NCI-H2081 treated with DMSO at 0.1 percent for 48 hours (cell line): ENCODE results near the gene FAM227B.
"Not testable (repeated sequence)": the region's sequence is repeated elsewhere in the genome, so short reads cannot be mapped to it uniquely, and the experiment has no call there.

Experiments used
- DNase-seq: peaks from one replicate; lab custom pipeline; 2025; lab: John Stamatoyannopoulos, UW

FAM227B gene

DNA sequence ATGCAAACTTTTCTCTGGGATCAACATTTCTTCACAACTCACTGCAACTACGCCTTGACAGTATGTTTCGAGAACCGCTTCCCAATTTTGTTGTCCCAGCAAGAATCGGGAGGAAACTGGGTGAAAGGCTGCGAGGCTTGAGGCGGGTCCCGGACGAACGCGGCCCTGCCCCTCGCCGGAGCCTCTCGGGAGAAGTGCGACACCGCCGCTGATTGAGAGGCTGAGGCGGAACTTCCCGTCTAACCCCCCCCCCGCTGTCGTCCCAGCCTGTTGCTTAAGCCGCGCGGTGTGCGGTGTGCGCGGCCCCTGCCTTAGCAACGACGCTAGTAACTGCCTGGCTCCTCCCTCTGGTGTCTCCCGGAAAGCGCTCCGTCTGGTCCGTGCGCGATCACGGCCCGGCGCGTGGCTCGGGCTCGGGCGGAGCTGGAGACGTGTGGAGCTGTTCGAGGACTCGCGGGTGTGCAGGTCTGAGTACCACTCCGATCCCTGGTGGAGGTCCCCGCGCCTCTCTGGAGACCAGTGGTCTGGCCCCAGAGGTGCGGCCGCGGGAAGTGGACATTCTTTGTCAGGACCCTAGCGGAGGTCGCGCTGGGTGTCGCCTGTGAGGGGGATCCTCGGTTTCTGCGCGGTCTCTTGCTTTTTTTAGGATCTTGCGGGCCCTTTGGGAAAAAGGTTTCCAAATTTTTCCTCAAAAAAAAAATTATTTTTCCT, at the start of gene FAM227B, which contains the start of gene DTWD1:
TSS of gene FAM227B (minus strand) at position 161 of the 711 bp plus-strand sequence. CDS start 5,647 bp downstream, outside the sequence.
TSS of gene DTWD1 (plus strand) at position 391 of the 711 bp plus-strand sequence. CDS start 4,120 bp downstream, outside the sequence.
- peak; percentile 95 for DNase-seq

- no peak for DNase-seq
These were observed 48.7 kb upstream of the FAM227B start for GRCh38 chr15:49669288-49669687.

GRCh38 chr15:49666486-49666885, 45.9 kb upstream of the FAM227B start:
- not testable (repeated sequence) for DNase-seq

DNA sequence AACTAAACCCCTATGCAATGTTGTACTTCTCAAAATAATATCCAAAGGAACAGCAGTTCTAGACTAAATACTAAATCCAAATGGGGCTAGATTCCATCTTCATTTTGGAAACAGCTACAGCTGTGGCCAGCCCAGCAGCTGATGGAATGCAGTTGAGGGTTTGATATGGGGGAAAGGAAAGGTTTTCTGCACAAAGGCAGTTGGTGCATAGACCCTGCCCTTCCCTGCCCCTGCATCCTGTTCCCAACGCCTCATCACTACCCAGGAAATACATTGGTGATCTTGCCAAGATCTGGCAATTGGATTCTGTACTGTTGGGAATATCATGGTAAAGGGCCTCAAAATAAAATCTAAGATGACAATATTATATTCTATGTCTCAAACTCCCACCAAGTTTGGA, 44.1 kb upstream of the FAM227B start:
- no peak for DNase-seq

DNA sequence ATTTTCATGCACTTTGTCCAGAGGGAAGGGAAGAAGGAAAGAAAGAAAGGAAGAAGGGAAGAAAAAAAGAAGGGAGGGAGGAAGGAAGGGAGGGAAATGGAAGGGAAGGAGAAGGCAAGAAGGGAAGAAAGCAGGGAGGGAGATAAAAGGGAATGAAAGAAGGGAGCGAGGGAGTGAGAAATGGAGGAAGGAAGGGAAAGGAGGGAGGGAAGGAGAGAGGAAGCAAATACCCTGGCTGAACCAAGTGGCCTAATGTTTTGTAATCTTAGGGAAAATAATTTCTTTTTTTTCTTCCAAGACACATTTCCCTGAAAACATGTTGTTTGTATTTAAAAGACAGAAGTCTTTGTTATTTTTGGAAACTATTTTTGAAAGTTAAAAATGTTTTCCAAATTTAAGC, 36.1 kb upstream of the FAM227B start:
- no peak for DNase-seq

GRCh38 chr15:49652922-49653321, 32.3 kb upstream of the FAM227B start:
- no peak for DNase-seq

DNA sequence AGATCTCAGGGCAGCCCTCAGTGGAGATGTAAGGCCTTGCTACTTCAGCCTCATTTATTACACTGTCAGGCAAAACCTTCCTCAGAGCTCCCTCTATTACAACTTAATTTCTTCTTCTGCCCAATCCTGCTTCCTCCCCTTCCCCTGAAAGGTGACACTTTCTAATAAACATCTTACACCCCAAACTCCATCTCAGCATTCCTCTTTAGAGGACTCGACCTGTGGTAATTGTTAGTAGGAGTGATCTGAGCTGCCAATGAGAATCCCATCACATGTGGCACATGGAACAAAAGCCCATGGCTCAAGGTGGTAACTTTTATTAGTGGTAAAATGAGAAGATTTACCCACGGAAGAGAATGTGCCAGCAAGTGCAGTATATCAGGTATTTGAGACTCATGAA, 30.1 kb upstream of the FAM227B start:
- DNase-seq: no peak

- DNase-seq: no peak
These were observed 29.4 kb upstream of the FAM227B start for GRCh38 chr15:49649987-49650386.

DNA sequence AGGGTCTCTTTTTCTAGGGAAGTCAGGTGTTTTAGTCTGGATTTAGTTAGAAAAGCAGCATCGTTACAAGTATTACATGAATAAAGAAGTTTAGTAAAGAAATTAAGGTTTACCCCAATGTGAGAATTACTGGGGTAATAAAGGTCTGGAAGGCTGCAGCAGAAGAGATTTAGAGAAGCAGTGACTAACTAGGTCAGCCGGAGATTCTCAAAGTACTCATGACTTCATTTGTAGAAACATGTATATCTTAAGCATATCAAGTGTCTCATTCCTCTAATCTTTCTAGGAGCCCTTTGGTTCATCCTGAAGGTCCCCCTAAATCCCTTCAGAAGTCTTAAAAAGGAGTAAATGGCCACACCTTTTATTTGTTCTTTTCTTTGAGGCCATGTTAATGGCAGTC, 26.3 kb upstream of the FAM227B start:
- DNase-seq: no peak

DNA sequence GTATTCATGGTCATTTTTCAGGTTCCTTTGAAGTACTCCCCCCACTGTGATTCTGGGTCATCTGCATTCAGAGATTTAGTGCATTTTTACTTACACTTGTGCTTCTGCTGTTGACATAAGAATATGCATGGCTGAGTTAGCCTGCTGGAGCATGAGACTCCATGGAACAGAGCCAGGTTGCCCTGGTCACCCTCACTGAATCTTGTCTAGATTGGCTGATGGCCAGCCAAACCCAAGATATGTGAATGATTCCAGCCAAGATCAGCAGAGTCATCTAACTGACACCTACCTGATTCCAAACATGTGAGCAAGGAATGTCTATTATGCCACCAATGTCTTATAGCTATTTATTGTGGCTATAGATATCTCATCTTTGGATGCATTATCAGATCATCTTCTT, 25.3 kb upstream of the FAM227B start:
- DNase-seq: peak; percentile 24

GRCh38 chr15:49645277-49645676, 24.7 kb upstream of the FAM227B start:
- DNase-seq: no peak

- no peak for DNase-seq
These were observed 23.8 kb upstream of the FAM227B start for GRCh38 chr15:49644364-49644794.

- no peak for DNase-seq
These were observed 17.2 kb upstream of the FAM227B start for GRCh38 chr15:49637857-49638256.

DNA sequence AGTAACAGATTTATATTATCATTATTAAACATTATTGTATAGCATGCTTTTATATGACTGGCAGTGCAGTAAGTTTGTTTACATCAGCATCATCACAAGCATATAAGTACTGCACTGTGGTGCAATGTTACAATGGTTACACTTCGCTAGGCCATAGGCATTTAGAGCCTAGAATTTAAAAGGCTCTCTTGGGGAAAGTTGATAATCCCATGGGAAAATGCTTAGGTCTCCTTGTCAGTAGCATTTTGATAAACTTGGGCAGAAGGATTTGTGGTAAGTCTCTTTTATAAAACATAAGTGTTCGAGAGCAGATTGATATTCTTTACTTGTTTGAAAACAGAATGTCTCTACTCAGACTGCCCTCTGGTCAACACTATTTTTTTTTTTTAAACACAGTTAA, 7.8 kb upstream of the FAM227B start:
- DNase-seq: no peak

- no peak for DNase-seq
These were observed 6.8 kb upstream of the FAM227B start for GRCh38 chr15:49627407-49627877.

GRCh38 chr15:49625460-49626036, 4.9 kb upstream of the FAM227B start:
- no peak for DNase-seq

DNA sequence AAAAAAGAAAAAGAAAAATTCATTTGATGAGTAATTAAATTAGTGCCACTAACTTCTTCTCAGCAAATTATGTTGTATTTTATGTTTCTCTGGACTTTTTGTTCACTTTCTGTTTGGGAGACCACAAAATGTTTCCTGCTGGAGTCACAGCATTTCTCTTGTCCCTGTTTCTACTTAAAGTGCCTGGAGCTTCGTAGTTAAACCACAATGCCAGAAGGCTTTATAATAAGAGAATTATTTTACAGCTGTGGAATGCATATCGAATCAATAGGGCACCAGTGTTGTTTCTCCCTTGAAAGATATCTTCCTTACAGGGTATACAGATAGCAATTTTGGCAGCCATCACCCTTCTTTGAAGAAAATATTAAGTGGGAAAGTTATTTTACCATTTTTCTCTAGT, 3.4 kb upstream of the FAM227B start:
- no peak for DNase-seq

- DNase-seq: no peak
These were observed 1.9 kb upstream of the FAM227B start for GRCh38 chr15:49622561-49622960.

GRCh38 chr15:49621887-49622286, 1.3 kb upstream of the FAM227B start:
- no peak for DNase-seq

DNA sequence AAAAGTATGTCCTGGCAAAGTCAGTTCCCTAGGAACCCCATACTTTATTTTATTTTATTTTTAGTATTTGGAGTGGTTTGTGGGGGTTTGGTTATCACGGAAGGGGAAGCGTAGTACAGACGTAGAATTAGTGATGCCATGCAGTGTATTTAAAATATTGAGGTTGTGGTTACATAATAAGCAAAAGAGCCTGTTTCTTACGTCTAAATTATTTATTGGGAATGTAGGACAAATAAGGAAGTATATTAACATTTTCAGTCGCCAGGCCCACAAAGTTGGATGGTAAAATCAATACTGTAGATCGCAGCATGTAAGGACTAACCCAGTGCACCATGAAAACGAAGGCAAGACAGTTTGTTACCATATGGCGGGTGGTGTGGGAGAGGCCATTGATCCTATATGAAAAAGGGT, 788 bp upstream of the FAM227B start:
- no peak for DNase-seq

- no peak for DNase-seq
These were observed 419 bp downstream of the FAM227B start for GRCh38 chr15:49620199-49620598.

DNA sequence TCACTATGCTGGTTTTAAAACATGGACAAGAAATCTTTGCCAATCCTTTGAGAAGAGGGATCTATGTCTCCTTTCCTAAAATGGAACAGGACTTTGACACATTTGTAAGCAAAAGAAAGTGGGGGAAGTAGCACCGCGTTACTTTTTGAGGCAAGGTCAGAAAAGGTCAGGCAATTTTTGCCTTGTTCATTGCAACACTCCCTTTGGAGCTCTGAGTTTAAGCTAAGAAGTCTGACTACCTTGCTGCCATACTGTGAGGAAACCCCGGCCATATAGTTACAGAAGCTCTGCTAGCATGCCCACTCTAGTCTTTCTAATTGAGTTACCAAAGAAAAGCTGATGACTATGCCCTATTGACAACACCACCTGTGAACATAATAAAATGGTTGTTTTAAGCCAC, 1.4 kb downstream of the FAM227B start:
- no peak for DNase-seq

DNA sequence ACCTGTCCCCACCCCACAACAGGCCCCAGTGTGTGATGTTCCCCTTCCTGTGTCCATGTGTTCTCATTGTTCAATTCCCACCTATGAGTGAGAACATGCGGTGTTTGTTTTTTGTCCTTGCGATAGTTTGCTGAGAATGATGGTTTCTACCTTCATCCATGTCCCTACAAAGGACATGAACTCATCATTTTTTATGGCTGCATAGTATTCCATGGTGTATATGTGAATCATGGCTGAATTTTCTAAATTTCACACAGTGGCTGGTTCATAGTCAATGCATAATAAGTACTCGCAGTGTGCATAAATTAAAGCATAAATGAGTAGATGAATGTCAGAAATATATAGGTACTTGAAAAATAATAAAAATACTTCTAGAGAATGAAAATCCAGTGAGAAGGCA, 8.4 kb downstream of the FAM227B start:
- not testable (repeated sequence) for DNase-seq
